Left renal cortex interstitium (tissue), 4 donors: ENCODE data around the gene WDR87. TPM values are rescaled to one million over a fixed set of nuclear protein-coding genes. Genes with fewer than 3 reads are reported as not detected.
A peak's percentile ranks its signal among the peaks of the same experiment; 100 is the strongest.
"Not testable (repeated sequence)": the region's sequence is repeated elsewhere in the genome, so short reads cannot be mapped to it uniquely, and the experiment has no call there.

Experiments used
- DNase-seq, 4 donors: peaks; one replicate each; pipeline ENCODE4 v3.0.0-alpha.2; 2013; ENCODE audit warnings: low read depth in 4 of 4, low spot score in 2 of 4, missing footprints in 1 of 4
- polyA plus RNA-seq, 4 donors: library from polyadenylated mRNA; unstranded; fragments of 120-200 nt; gene quantifications; one replicate each; pipeline ENCODE4 v1.2.1, GENCODE V29; 2013; ENCODE audit not compliant: insufficient read length in 4 of 4

WDR87 gene
- polyA plus RNA-seq, 4 donors = 0.02 TPM; not detected in 3

- DNase-seq = no peak
Measured at GRCh38 chr19:37893845-37894575, 12.4 kb downstream of the WDR87 start.

- DNase-seq = no peak
Measured at GRCh38 chr19:37886571-37886970, 19.8 kb downstream of the WDR87 start.

DNA sequence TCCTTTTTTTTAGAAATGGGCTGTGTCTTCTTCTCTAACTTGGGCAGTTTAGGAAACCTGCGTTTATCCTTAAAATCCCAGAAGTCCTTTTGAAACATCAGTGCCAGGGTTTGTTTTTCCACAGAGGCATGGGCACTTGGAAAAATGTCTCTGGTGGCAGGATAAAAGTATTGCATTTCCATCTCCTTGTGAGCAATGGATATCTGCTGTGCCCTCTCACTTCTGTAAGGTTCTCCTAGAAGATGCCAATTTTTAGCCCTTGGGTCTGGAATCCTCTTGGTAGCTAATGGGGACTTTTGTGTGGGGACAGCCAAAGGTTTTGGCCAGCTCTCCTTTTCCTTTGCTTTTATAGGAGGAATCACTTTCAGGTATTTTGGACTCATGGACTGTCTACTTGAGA lies 21.0 kb downstream of the WDR87 start:
- DNase-seq = no peak

GRCh38 chr19:37877147-37877546 lies 29.2 kb downstream of the WDR87 start:
- DNase-seq = no peak

DNA sequence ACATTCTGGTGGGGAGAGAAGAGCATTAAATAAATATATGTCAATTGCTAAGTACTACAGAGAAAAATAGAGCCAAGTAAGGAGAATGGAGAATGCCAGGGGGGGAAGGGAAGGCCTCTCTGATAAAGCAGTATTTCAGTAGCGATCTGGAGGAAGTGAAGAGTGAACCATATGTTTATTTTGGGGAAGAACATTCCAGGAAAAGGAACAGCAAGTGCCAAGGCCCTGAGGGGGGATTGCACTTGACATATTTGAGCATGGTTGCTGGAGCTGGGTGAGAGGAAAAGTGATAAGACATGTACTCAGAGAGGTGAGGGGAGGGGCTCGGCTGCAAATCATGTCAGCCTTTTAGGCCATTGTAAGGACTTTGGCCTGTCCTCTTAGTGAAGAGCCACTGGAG lies 30.4 kb downstream of the WDR87 start:
- no peak for DNase-seq

GRCh38 chr19:37874784-37875183 lies 31.6 kb downstream of the WDR87 start:
- DNase-seq = peak in 2 of 4 donors; percentile 36 to 46

DNA sequence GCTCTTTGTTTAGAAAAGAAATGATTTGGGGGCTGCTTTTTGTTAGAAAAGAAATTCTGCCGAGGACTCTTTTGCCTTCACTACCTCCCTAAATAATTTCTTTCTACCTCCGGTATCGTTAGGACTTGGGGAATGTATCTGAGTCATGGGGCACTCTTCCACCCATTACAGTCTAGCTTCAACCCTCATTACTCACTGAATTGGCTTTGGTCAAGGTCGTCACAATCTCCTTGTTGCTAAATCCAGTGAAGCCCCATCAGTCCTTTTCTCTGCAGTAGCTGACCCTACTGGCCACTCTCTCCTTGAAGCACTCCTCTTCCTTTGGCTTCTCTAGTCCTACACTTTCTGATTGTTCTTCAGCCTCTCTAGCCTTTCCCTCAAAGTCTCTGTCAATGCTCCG lies 34.0 kb downstream of the WDR87 start:
- no peak for DNase-seq

DNA sequence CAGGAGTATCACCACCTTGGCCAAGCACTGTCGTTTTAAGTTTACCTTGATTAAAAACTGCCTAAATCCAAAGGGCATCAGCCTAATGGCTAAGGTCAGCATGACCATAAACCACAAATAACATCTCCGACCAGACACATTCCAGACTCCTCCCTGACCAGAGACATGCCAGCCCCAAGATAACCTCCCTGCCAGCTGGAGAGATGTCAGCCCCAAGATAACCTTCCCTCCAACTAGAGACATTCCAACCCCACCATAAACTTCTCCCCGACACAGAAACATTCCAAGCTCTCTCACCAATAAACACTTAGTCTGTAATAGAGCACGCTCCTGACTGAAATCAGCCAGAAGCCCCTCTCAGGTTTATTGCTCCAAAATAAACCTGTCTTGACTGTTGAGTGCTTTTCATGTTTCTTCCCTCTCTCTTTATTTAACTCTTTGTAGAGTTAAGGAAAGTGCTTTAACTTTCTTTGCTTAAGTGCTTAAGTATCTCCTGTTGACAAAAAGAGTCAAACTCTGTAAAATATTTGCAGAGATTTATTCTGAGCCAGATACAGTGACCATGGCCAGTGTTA lies 36.5 kb downstream of the WDR87 start:
- no peak for DNase-seq

DNA sequence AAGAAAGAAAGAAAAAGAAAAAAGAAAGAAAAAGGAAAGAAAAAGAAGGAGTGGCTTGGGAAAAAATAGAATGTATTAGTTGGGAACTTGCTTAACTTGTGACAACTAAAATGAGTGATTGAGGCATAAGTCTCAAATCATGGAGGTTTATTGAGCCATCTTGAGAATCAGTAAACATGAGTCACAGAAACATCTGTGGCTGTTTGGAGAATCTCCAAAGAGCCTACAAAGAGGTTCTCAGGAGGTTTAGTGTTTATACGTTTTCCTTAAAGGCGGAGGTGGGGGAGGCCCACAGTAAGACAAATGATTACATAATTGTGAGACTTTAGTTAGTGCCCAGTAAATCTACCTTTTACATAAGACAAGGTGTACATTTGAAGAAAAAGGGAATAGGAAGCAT lies 38.6 kb downstream of the WDR87 start:
- no peak for DNase-seq

DNA sequence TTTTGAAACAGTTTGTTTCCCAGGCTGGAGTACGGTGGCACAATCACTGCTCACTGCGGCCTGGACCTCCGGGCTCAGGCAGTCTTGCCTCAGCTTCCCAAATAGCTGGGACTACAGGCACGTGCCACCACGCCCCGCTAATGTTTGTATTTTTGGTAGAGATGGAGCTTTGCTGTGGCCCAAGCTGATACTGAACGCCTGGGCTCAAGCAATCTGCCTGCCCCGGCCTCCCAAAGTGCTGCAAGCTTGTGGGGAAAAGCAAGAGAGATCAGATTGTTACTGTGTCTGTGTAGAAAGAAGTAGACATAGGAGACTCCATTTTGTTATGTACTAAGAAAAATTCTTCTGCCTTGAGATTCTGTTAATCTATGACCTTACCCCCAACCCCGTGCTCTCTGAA lies 40.5 kb downstream of the WDR87 start:
- DNase-seq = not testable (repeated sequence)

- DNase-seq = no peak
Measured at GRCh38 chr19:37864501-37864900, 41.9 kb downstream of the WDR87 start.

- peak; percentile 36 to 66 (median 54) for DNase-seq
Measured at GRCh38 chr19:37855098-37855497, 51.3 kb downstream of the WDR87 start.

GRCh38 chr19:37845932-37846331 lies 60.5 kb downstream of the WDR87 start:
- DNase-seq = no peak

Other genes with a start within 250 kb of the WDR87 start
- 10 to 100 TPM; 11.6 to 14.1 (median 12.6) TPM for gene ZNF607, start 186.8 kb downstream of the WDR87 start, polyA plus RNA-seq
- 10 to 100 TPM in 3 of 4 donors, 1 to 10 TPM in 1; 9.6 to 26.4 (median 16.8) TPM for gene ZNF573, start 127.0 kb downstream of the WDR87 start, polyA plus RNA-seq
- gene SIPA1L3, start 614 bp upstream of the WDR87 start, polyA plus RNA-seq = 10 to 100 TPM; 17.3 to 29.4 (median 22.8) TPM